ENCODE data around the gene CRLF2. TPM values are rescaled to one million over a fixed set of nuclear protein-coding genes. Genes with fewer than 3 reads are reported as not detected.
"Not testable (repeated sequence)": the region's sequence is repeated elsewhere in the genome, so short reads cannot be mapped to it uniquely, and the experiment has no call there.

Gene CRLF2, protein sequence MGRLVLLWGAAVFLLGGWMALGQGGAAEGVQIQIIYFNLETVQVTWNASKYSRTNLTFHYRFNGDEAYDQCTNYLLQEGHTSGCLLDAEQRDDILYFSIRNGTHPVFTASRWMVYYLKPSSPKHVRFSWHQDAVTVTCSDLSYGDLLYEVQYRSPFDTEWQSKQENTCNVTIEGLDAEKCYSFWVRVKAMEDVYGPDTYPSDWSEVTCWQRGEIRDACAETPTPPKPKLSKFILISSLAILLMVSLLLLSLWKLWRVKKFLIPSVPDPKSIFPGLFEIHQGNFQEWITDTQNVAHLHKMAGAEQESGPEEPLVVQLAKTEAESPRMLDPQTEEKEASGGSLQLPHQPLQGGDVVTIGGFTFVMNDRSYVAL
- not detected for polyA plus RNA-seq (2013, experiment 1 of 2)
- polyA plus RNA-seq (2013, experiment 2 of 2), result not detected

DNA sequence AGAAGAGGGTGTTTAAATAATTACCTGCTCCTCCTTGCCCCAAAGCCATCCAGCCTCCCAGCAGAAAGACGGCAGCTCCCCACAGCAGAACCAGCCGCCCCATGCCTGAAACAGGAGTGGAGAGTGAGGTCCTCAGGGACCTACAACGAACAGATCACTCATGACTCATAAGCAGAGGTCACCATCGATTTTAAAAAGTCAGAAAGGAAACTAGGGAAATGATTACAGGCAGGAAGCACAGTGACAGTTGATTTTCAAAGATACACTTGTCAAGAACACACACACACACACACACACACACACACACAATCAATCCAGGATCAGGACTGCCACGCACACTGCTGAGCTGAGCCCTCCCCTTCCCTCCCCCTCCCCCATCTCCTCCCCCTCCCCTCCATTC lies at the start of gene CRLF2:
CRLF2 (minus strand) TSS at position 118 of the 400 bp plus-strand sequence; CDS start at position 103, 15 bp downstream.
- 76 to 100% methylated on average over 1 to 3 of the region's 5 CpGs for WGBS, 2 experiments (ENCODE audit: insufficient coverage in 2 of 2)
- Histone ChIP-seq H3K4me3 (ENCODE audit: extremely low read depth, insufficient read depth, low read length, poor library complexity, severe bottlenecking) (no peak within 1 kb of the TSS), H3K27ac (ENCODE audit: low read depth, low read length, severe bottlenecking) (no peak within 1 kb of the TSS), H3K4me1 (ENCODE audit: control insufficient read depth, insufficient read depth, low read length, poor library complexity, severe bottlenecking) (peaks cover 5% of the 10 kb centered on the region), H3K9me3 (ENCODE audit: control insufficient read depth, low read length) (no peaks in the 10 kb centered on the region), H3K36me3 (ENCODE audit: control insufficient read depth, insufficient read depth, low read length) (no peaks in the 10 kb centered on the region)

DNA sequence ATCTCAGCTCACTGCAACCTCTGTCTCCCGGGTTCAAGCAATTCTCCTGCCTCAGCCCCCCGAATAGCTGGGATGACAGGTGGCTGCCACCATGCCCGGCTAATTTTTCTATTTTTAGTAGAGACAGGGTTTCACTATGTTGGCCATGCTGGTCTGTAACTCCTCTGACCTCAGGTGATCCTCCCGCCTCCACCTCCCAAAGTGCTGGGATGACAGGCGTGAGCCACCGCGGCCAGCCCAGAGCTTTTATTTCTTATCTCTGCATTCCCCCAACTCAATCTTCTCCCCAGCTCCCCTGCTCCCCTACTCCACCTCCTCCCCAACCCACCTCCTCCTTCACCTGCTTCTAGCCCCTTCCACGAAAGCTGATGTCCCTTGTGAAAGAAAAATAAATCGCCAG lies 49.3 kb upstream of the CRLF2 start:
- H3K27ac ChIP-seq (ENCODE audit: low read depth, low read length, severe bottlenecking); H3K4me3 ChIP-seq (ENCODE audit: extremely low read depth, insufficient read depth, low read length, poor library complexity, severe bottlenecking); H3K9me3 ChIP-seq (ENCODE audit: control insufficient read depth, low read length); H3K4me1 ChIP-seq (ENCODE audit: control insufficient read depth, insufficient read depth, low read length, poor library complexity, severe bottlenecking); H3K36me3 ChIP-seq (ENCODE audit: control insufficient read depth, insufficient read depth, low read length): not testable (repeated sequence)
- 74 to 89% methylated on average over 2 to 7 of the region's 9 CpGs for WGBS, 2 experiments (ENCODE audit: insufficient coverage in 2 of 2)

DNA sequence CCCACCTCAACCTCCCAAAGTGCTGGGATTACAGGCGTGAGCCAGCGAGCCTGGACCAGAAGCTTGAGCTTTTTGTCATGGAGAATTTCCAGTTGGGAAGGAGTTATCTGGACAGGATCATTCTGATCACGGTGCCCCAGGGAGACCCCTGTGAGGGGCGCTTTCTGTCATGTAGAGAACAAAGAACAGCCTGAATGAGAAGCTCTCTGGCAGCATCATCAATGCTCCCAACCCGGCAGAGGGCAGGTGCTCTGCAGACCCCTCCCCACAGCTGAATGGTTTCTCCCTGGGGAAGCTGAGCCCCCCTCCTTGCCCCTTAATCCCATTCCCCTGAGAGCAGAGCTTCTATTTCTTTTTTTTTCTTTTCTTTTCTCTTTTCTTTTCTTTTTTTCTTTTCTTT lies 48.8 kb upstream of the CRLF2 start:
- Histone ChIP-seq H3K4me3 (ENCODE audit: extremely low read depth, insufficient read depth, low read length, poor library complexity, severe bottlenecking) (no peak overlapping the region), H3K4me1 (ENCODE audit: control insufficient read depth, insufficient read depth, low read length, poor library complexity, severe bottlenecking) (no peaks in the 10 kb centered on the region), H3K9me3 (ENCODE audit: control insufficient read depth, low read length) (no peaks in the 10 kb centered on the region), H3K36me3 (ENCODE audit: control insufficient read depth, insufficient read depth, low read length) (no peaks in the 10 kb centered on the region), H3K27ac (ENCODE audit: low read depth, low read length, severe bottlenecking) (no peak overlapping the region)
- 31 to 62% methylated on average over 3 to 4 of the region's 5 CpGs for whole genome bisulfite sequencing, 2 experiments (ENCODE audit: insufficient coverage in 2 of 2)

DNA sequence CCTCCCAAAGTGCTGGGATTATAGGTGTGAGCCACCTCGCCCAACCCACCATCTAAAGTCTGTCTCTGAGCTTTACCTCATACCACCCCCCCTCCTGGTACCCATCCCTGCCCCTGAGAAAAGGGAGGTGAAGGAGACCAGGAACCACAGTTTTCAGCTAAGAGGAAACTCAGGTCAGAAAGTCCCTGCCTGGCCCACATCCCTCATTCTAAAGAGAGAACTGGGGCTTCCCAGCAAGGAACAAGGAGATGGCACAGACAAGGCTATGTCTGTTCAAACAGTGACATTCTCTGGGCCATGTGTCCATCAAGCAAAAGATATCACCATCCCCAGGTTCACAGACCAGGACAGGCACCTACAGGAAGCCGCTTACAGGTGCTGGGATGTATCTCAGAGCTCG lies 40.4 kb upstream of the CRLF2 start:
- WGBS, 2 experiments (ENCODE audit: insufficient coverage in 2 of 2), result 95 to 100% methylated on average over 1 to 2 of the region's 3 CpGs
- no peak overlapping the region for H3K27ac ChIP-seq (ENCODE audit: low read depth, low read length, severe bottlenecking)
- H3K4me1 ChIP-seq (ENCODE audit: control insufficient read depth, insufficient read depth, low read length, poor library complexity, severe bottlenecking), result no peaks in the 10 kb centered on the region
- H3K4me3 ChIP-seq (ENCODE audit: extremely low read depth, insufficient read depth, low read length, poor library complexity, severe bottlenecking), result no peak overlapping the region
- no peaks in the 10 kb centered on the region for H3K36me3 ChIP-seq (ENCODE audit: control insufficient read depth, insufficient read depth, low read length)
- H3K9me3 ChIP-seq (ENCODE audit: control insufficient read depth, low read length), result peaks cover 5% of the 10 kb centered on the region

DNA sequence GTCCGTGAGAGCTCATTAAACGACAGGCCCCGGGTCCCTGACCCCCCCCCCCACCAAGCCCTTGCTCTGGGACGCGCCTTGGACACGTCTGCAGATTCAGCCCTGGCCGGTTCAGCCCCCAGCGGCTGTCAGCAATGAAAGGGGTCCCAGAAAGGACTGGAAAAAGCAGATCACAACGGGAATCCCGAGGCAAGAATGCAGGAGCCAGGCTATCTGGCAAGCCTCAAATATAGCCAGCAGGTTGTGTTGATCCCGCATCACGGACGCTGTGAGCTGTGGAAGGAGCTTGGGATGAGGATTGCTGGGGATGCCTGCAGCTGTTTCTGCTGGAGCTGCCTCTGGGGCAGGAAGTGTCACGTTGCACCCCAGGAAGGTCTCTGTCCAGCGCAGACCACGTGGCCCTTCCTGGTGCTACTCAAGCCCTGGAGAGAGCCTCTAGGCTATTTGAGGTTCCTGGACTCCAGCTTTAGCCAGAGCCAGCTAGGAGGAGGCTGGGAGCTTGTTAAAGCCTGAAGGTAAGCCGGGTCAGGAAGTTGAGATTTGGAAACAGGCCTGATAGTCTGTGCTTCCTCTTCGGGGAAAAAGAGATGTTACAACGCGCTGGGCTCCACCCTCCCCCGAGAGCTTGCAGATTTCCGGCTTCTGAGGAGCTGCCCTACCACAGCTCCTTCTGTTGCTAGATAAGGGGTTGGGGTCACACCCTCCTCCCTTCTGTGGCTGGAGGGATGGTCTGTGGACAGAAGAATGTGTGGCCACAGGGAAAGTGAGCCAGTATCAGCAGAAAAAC lies 36.8 kb upstream of the CRLF2 start:
- Histone ChIP-seq H3K4me3 (ENCODE audit: extremely low read depth, insufficient read depth, low read length, poor library complexity, severe bottlenecking) (peak overlapping the region; percentile 32), H3K9me3 (ENCODE audit: control insufficient read depth, low read length) (peaks cover 5% of the 10 kb centered on the region), H3K4me1 (ENCODE audit: control insufficient read depth, insufficient read depth, low read length, poor library complexity, severe bottlenecking) (no peaks in the 10 kb centered on the region), H3K36me3 (ENCODE audit: control insufficient read depth, insufficient read depth, low read length) (no peaks in the 10 kb centered on the region), H3K27ac (ENCODE audit: low read depth, low read length, severe bottlenecking) (peak overlapping the region; percentile 99)
- WGBS, 2 experiments (ENCODE audit: insufficient coverage in 2 of 2), result 3 to 5% methylated on average over 14 to 16 of the region's 22 CpGs

DNA sequence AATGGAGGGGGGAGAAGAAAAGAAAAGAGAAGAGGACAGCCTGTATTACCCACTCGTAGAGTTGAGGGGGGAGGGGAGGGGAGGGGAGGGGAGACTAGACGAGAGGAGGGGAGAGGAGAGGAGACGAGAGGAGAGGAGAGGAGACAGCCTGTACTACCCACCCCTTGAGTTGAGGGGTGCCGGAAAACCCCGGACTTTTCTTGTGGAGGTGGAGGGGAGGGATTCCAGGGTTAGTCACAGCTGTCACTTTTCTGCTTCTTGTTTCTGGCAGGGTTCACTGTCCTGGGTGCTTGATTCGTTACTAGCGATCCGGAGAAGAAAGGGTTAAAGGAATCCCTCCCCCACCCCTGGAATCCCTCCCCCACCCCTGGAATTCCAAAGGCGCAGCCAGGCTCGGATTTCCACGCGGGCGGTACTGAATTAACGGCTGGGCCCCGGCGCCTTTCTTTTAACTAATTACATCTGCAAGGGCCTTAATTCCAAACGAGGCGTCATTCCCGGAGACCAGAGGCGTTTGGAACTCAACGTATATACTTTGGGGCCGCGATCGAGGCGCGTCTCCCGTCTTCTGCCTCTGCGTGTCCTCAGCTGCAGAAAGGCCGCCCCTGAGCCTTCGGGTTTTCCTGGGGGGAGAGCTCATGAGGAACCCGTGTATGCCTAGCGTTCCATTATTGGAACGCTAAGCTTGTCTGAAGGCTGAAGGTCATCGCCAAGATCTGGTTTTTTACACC lies 36.0 kb upstream of the CRLF2 start:
- no peaks in the 10 kb centered on the region for H3K4me1 ChIP-seq (ENCODE audit: control insufficient read depth, insufficient read depth, low read length, poor library complexity, severe bottlenecking)
- no peaks in the 10 kb centered on the region for H3K36me3 ChIP-seq (ENCODE audit: control insufficient read depth, insufficient read depth, low read length)
- H3K9me3 ChIP-seq (ENCODE audit: control insufficient read depth, low read length), result peaks cover 5% of the 10 kb centered on the region
- H3K27ac ChIP-seq (ENCODE audit: low read depth, low read length, severe bottlenecking), result peak overlapping the region; percentile 99
- WGBS, 2 experiments (ENCODE audit: insufficient coverage in 2 of 2), result 1 to 2% methylated on average over 23 to 30 of the region's 34 CpGs
- peak overlapping the region; percentile 32 for H3K4me3 ChIP-seq (ENCODE audit: extremely low read depth, insufficient read depth, low read length, poor library complexity, severe bottlenecking)

DNA sequence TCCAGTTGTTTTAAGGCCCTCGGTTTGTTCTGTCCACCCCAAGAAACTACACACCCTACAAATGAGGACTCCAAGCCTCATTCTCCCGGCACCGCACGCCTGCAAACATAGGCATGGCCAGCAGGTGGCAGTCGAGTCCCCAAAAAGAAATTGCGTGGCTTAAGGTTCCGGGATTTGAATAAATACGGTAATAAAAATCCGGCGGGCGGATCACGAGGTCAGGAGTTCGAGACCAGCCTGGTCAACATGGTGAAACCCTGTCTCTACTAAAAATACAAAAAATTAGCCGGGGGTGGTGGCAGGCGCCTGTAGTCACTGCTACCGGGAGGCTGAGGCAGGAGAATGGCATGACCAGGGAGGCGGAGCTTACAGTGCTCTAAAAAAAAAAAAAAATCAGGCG lies 34.4 kb upstream of the CRLF2 start:
- H3K27ac ChIP-seq (ENCODE audit: low read depth, low read length, severe bottlenecking), result no peak overlapping the region
- H3K36me3 ChIP-seq (ENCODE audit: control insufficient read depth, insufficient read depth, low read length), result no peaks in the 10 kb centered on the region
- no peak overlapping the region for H3K4me3 ChIP-seq (ENCODE audit: extremely low read depth, insufficient read depth, low read length, poor library complexity, severe bottlenecking)
- no peaks in the 10 kb centered on the region for H3K9me3 ChIP-seq (ENCODE audit: control insufficient read depth, low read length)
- 30 to 31% methylated on average over 9 to 12 of the region's 18 CpGs for WGBS, 2 experiments (ENCODE audit: insufficient coverage in 2 of 2)
- H3K4me1 ChIP-seq (ENCODE audit: control insufficient read depth, insufficient read depth, low read length, poor library complexity, severe bottlenecking), result no peaks in the 10 kb centered on the region

DNA sequence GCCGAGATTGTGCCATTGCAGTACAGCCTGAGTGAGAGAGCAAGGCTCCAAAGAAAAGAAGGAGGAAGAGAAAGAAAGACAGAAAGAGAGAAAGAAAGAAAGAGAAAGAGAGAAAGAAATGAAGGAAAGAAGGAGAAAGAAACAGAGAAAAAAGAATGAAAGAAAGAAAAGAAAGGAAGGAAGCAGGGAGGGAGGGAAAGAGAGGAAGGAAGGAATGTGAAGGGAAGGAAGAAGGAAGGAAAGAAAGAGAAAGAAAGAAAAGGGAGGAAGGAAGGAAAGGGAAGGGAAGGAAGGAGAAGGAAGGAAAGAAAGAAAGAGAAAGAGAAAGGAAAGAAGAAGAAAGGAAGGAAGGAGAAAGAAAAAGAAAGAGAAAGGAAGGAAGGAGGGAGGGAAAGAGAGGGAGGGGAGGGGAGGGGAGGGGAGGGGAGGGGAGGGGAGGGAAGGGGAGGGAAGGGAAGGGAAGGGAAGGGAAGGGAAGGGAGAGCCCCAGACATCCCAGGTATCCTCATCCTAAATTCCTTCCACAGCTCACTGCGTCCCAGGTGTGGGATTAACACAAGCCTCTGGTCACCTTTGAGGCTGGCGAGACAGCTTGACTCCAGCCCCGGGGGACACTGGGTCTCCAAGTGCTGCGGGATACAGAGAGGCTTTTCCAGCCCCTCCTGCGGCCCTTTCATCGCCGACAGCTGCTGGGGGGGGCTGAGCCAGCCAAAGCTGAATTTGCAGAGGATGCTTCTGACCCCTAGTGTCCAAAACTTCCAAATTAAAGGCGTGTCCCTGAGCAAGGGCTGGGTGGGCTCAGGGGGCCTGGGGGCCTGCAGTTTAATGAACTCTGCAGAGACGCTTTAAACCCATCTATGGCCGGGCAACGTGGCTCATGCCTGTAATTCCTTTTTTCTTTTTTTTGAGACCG lies 32.0 kb upstream of the CRLF2 start:
- WGBS, 2 experiments (ENCODE audit: insufficient coverage in 2 of 2), result 29 to 35% methylated on average over 12 to 13 of the region's 13 CpGs
- Histone ChIP-seq H3K9me3 (ENCODE audit: control insufficient read depth, low read length) (no peaks in the 10 kb centered on the region), H3K27ac (ENCODE audit: low read depth, low read length, severe bottlenecking) (no peak overlapping the region), H3K4me1 (ENCODE audit: control insufficient read depth, insufficient read depth, low read length, poor library complexity, severe bottlenecking) (no peaks in the 10 kb centered on the region), H3K36me3 (ENCODE audit: control insufficient read depth, insufficient read depth, low read length) (no peaks in the 10 kb centered on the region), H3K4me3 (ENCODE audit: extremely low read depth, insufficient read depth, low read length, poor library complexity, severe bottlenecking) (no peak overlapping the region)

DNA sequence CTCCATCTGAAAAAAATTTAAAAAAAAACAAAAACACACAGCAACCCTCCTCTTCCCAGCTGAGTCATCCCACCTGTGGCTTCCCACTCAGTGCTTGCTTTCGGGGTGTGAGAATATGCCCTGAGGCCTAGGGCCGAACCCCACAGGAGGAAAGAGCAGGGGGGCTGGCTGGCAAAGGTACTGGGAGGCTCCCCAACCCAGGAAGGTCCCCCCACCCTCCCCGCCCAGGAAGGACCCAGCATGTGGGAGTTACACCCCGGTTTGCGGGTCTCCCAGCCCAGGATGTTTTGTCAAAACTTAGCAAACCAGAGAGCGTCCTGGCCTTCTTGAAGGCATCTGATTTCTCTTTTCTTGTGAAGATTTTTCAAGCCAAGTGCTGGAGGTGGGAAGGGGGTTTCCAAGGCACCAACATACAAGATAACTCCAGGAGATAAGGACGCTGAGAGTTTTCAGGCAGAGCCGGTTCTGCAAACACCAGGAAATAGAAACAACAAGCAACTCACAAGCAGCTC lies 30.5 kb upstream of the CRLF2 start:
- 53 to 54% methylated on average over 3 to 7 of the region's 8 CpGs for WGBS, 2 experiments (ENCODE audit: insufficient coverage in 2 of 2)
- no peak overlapping the region for H3K4me3 ChIP-seq (ENCODE audit: extremely low read depth, insufficient read depth, low read length, poor library complexity, severe bottlenecking)
- no peaks in the 10 kb centered on the region for H3K4me1 ChIP-seq (ENCODE audit: control insufficient read depth, insufficient read depth, low read length, poor library complexity, severe bottlenecking)
- H3K27ac ChIP-seq (ENCODE audit: low read depth, low read length, severe bottlenecking), result peak overlapping the region; percentile 16
- no peaks in the 10 kb centered on the region for H3K9me3 ChIP-seq (ENCODE audit: control insufficient read depth, low read length)
- no peaks in the 10 kb centered on the region for H3K36me3 ChIP-seq (ENCODE audit: control insufficient read depth, insufficient read depth, low read length)

DNA sequence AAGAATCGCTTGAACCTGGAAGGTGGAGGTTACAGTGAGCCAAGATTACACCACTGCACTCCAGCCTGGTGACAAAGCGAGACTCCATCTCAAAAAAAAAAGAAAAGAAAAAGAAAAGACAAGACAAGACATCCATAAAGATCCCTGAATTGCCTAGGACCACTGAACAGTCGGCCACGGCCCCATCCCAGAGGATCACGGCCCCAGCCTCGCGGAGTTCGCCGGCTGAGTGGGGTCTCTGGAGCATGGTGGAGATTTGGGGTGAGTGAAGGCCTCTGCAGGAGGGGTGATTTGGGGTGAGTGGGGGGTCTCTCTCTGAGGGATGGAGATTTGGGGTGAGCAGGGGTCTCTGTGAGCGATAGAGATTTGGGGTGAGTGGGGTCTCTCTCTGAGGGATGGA lies 28.1 kb upstream of the CRLF2 start:
- H3K9me3 ChIP-seq (ENCODE audit: control insufficient read depth, low read length); H3K4me3 ChIP-seq (ENCODE audit: extremely low read depth, insufficient read depth, low read length, poor library complexity, severe bottlenecking): not testable (repeated sequence)
- WGBS, 2 experiments (ENCODE audit: insufficient coverage in 2 of 2), result 83 to 100% methylated on average over 1 to 6 of the region's 10 CpGs

More for the DNA sequence above, 28.1 kb upstream of the CRLF2 start:
- H3K36me3 ChIP-seq (ENCODE audit: control insufficient read depth, insufficient read depth, low read length); H3K4me1 ChIP-seq (ENCODE audit: control insufficient read depth, insufficient read depth, low read length, poor library complexity, severe bottlenecking); H3K27ac ChIP-seq (ENCODE audit: low read depth, low read length, severe bottlenecking): not testable (repeated sequence)

Measured in mesodermal cell (in vitro differentiated cells).